C1 segment of cervical spinal cord (tissue), 14 donors: ENCODE results near the gene SMURF2.
"Not testable (repeated sequence)": the region's sequence is repeated elsewhere in the genome, so short reads cannot be mapped to it uniquely, and the experiment has no call there.

Experiments used
- DNase-seq, 14 donors: peaks; one replicate each; lab custom pipeline; 2025; lab: John Stamatoyannopoulos, UW

Gene SMURF2

GRCh38 chr17:64632606-64633005 lies 29.5 kb downstream of the SMURF2 start:
- DNase-seq = no peak

GRCh38 chr17:64632194-64632593 lies 29.9 kb downstream of the SMURF2 start:
- no peak for DNase-seq

GRCh38 chr17:64630309-64631223 lies 31.5 kb downstream of the SMURF2 start:
- no peak for DNase-seq

- DNase-seq = no peak
Measured at GRCh38 chr17:64628641-64629040, 33.5 kb downstream of the SMURF2 start.

- no peak for DNase-seq
Measured at GRCh38 chr17:64627797-64628196, 34.3 kb downstream of the SMURF2 start.

GRCh38 chr17:64626827-64627226 lies 35.3 kb downstream of the SMURF2 start:
- DNase-seq = no peak

GRCh38 chr17:64625541-64625940 lies 36.6 kb downstream of the SMURF2 start:
- no peak for DNase-seq

- DNase-seq = no peak
Measured at GRCh38 chr17:64622931-64623654, 39.0 kb downstream of the SMURF2 start.

GRCh38 chr17:64621772-64622171 lies 40.3 kb downstream of the SMURF2 start:
- DNase-seq = no peak

- DNase-seq = no peak
Measured at GRCh38 chr17:64618848-64619247, 43.3 kb downstream of the SMURF2 start.

GRCh38 chr17:64617125-64617780 lies 44.9 kb downstream of the SMURF2 start:
- no peak for DNase-seq

GRCh38 chr17:64615028-64615677 lies 47.0 kb downstream of the SMURF2 start:
- no peak for DNase-seq

GRCh38 chr17:64614266-64615027 lies 47.7 kb downstream of the SMURF2 start:
- DNase-seq = peak in 1 of 14 donors; percentile 2

GRCh38 chr17:64611369-64611768 lies 50.7 kb downstream of the SMURF2 start:
- DNase-seq = no peak

GRCh38 chr17:64610244-64610643 lies 51.9 kb downstream of the SMURF2 start:
- DNase-seq = not testable (repeated sequence)

- no peak for DNase-seq
Measured at GRCh38 chr17:64608571-64608981, 53.5 kb downstream of the SMURF2 start.

- DNase-seq = no peak
Measured at GRCh38 chr17:64607862-64608565, 54.1 kb downstream of the SMURF2 start.

- DNase-seq = not testable (repeated sequence)
Measured at GRCh38 chr17:64604532-64604931, 57.6 kb downstream of the SMURF2 start.

GRCh38 chr17:64603987-64604386 lies 58.1 kb downstream of the SMURF2 start:
- DNase-seq = no peak

- no peak for DNase-seq
Measured at GRCh38 chr17:64599827-64600226, 62.3 kb downstream of the SMURF2 start.
